Glutamatergic neuron (in vitro differentiated cells): ENCODE results near the gene HPS3. TPM values are rescaled to one million over a fixed set of nuclear protein-coding genes. Genes with fewer than 3 reads are reported as not detected.

Experiments used
- DNase-seq: peaks from one replicate; pipeline ENCODE4 v3.0.0; 2022
- H3K27ac Mint-ChIP-seq: one replicate; pipeline ENCODE4 v1.8.0; 2020; ENCODE audit warnings: mild to moderate bottlenecking, mixed read lengths, inconsistent platforms; ENCODE audit not compliant: unreplicated experiment
- H3K27me3 Mint-ChIP-seq: one replicate; pipeline ENCODE4 v1.8.0; 2020; ENCODE audit warnings: mild to moderate bottlenecking, moderate library complexity, mixed read lengths, inconsistent platforms; ENCODE audit not compliant: unreplicated experiment
- H3K36me3 Mint-ChIP-seq: one replicate; pipeline ENCODE4 v1.8.0; 2020; ENCODE audit warnings: mild to moderate bottlenecking, mixed read lengths, inconsistent platforms; ENCODE audit not compliant: unreplicated experiment
- H3K4me1 Mint-ChIP-seq: one replicate; pipeline ENCODE4 v1.8.0; 2020; ENCODE audit warnings: mild to moderate bottlenecking, low read depth, mixed read lengths, inconsistent platforms; ENCODE audit not compliant: unreplicated experiment
- H3K4me3 Mint-ChIP-seq: one replicate; pipeline ENCODE4 v1.8.0; 2020; ENCODE audit warnings: mild to moderate bottlenecking, mixed read lengths, inconsistent platforms; ENCODE audit not compliant: unreplicated experiment
- H3K9me3 Mint-ChIP-seq: one replicate; pipeline ENCODE4 v1.8.0; 2020; ENCODE audit warnings: mild to moderate bottlenecking, moderate library complexity, mixed read lengths, inconsistent platforms; ENCODE audit not compliant: unreplicated experiment
- CTCF ChIP-seq: fragments of 200-600 bp; sonication (generic); IDR thresholded peaks from one replicate; pipeline ENCODE4 v1.5.0; 2021; ENCODE audit not compliant: partially characterized antibody, unreplicated experiment
- total RNA-seq: library from RNA; stranded (reverse); fragmentation: NEBNext Ultra II Directional; extraction: Animal tissue kit (Norgen Biotek cat#: 25700); gene quantifications from one replicate; pipeline ENCODE4 v1.2.1, GENCODE V29; 2021; ENCODE audit not compliant: unreplicated experiment

Gene HPS3
- total RNA-seq, 1 donor from 2014 or later, result 12.1 TPM

DNA sequence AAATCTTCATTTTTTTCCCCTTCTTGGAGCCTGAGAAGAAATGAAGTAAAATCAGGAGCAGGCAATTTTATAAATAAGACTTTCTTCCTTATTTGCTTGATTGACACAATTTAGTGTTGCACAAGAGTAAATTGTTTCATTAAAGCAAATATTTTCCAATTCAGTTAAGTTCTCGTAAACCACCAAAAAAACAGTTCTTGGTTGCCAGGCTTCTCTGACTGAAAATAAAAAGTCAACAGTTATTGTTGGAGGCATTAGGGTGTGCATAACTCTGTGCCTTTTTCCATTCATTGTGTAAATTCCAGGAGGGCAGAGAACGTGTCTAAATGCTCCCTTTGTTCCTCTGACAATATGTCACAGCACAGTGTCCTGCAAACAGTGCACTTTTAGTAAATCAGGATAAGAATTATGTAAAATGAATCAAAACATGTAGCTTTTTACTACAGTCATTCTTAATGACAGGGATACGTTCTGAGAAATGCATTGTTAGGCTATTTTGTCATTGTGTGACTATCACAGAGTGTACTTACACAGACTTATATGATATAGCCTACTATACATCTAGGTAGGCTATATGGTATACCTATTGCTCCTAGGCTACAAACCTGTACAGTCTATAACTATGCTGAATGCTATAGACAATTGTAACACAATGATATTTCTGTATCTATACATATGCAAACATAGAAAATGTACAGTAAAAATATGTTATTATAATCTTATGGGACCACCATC lies 92.5 kb downstream of the HPS3 start, which contains the start of gene CP:
CP (minus strand) TSS at position 47 of the 735 bp plus-strand sequence; CDS start at position 10, 37 bp downstream.
- DNase-seq, result no peak
- Mint-ChIP-seq H3K9me3 (peaks cover 2% of the 10 kb centered on the region), H3K27ac (no peak within 1 kb of the TSS), H3K4me3 (no peak within 1 kb of the TSS), H3K27me3 (no peaks in the 10 kb centered on the region), H3K36me3 (no peaks in the 10 kb centered on the region), H3K4me1 (no peaks in the 10 kb centered on the region)
- TF ChIP-seq CTCF, result no peak

Other genes starting within 250 kb of the HPS3 start
- gene GYG1, start 138.1 kb upstream of the HPS3 start, total RNA-seq, result 27.3 TPM
- 45.1 TPM for gene HLTF, start 43.1 kb upstream of the HPS3 start, total RNA-seq
- not detected for gene CP, start 92.2 kb downstream of the HPS3 start, total RNA-seq
- gene TM4SF18, start 204.0 kb downstream of the HPS3 start, total RNA-seq, result not detected
- gene TM4SF1, start 248.0 kb downstream of the HPS3 start, total RNA-seq, result not detected